ENCODE measurements around the gene GNAI3.

GNAI3 gene

DNA sequence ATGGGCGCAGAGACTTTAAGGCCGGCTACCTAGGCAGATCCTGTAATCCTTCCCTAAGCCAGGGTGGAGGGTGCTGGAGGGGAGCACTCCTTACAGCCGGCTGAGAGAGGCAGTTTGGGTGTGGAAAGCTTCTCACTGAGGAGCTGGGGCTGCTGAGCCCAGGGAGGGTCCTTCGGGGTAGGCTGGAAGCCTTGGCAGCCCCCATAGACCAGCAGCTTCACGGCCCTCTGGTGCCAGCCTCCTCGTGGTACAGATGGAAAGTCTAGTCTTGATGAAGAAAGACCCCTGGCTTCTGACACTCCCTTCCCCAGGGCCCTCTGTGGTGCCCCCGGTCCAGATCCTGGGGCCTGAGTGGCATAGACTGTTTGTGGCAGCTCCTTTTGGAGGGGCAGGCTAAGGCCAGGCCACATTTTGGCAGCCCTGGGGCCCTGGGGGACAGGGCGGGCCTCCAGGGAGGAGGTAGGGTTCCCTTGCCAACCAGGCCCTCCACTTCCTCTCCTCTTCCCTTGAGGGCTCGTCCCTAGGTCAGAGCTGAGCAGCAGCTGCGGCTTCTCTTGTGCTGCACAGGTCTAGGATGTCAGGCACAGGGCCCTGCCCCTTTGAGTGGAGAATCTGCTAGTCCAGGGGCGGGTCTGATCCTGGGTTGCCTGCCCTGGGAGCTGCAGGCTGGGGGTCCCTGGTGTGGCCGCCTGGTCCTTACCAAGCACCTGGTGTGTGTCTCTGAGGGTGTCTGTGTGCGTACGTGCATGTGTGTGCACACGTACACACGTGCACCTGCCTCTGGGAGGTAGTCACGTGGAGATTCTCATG is 76.0 kb downstream of the GNAI3 start:
- no peak for DNase-seq

DNA sequence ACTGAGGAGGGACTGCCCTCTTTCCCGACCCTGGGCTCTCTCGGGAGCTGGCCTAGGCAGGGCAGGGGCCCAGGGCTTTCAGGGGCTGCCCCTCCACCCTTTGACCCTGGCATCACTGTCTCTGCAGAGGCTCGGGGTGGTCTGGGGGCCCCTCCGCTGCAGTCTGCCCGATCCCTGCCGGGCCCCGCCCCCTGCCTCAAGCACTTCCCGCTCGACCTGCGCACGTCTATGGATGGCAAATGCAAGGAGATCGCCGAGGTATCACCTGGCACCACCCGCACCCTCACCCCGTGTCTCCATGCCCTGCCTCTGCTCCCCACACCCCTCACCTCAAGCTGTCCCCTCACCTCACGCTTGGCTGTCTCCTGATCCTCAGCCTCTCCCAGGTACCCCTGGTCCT is 76.8 kb downstream of the GNAI3 start:
- no peak for DNase-seq

DNA sequence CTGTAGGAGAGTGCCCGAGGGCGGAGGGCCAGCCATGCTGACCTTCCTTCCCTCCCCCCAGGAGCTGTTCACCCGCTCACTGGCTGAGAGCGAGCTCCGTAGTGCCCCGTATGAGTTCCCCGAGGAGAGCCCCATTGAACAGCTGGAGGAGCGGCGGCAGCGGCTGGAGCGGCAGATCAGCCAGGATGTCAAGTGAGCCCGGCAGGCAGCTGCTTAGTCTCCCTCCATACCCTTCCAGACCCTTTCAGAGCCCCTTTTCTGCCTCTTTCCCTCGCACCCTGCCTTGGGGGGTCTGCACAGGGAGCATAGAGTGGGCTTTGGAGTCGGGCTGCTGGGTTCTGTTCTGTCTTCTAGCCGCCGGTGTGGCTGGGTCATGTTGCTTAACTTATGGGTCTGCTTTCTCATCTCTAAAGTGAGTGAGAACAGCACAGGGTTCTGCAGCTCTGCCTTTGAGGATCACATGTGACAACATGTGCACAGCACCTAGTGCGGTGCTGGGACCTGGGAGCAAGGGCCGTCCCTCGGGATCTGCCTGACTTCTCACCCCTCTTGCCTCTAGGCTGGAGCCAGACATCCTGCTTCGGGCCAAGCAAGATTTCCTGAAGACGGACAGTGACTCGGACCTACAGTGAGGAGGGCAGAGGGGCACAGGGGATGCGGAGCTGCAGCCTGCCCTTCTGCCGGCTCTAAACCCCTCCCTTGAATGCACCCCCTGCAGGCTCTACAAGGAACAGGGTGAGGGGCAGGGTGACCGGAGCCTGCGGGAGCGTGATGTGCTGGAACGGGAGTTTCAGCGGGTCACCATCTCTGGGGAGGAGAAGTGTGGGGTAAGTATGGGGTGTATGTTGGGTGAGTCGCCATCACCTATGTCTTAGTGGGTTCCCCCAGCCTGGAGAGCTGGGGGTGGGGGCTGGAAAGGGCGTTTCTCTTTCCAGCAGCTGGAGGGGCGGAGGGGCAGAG is 77.5 kb downstream of the GNAI3 start:
- no peak for DNase-seq

DNA sequence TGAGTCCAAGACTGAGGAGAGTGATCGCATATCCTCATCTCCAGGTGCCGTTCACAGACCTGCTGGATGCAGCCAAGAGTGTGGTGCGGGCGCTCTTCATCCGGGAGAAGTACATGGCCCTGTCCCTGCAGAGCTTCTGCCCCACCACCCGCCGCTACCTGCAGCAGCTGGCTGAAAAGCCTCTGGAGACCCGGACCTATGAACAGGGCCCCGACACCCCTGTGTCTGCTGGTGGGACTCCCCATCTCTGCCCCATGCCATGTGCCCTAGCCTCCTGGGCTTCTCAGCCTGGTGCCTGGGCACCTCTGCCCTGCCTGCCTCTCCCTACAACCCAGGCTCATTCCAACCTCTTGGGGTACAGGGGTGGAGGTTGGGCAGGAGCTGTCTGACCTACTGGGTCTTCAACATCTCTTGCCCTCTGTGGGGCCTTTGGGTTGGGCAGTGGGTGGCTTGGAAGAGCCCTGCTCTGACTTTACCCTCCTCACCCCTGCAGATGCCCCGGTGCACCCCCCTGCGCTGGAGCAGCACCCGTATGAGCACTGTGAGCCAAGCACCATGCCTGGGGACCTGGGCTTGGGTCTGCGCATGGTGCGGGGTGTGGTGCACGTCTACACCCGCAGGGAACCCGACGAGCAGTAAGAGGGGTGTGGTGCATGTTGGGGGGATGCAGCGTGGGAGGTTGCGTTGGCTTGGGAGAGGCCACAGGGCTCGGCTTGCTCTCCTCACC is 78.4 kb downstream of the GNAI3 start:
- no peak for DNase-seq

DNA sequence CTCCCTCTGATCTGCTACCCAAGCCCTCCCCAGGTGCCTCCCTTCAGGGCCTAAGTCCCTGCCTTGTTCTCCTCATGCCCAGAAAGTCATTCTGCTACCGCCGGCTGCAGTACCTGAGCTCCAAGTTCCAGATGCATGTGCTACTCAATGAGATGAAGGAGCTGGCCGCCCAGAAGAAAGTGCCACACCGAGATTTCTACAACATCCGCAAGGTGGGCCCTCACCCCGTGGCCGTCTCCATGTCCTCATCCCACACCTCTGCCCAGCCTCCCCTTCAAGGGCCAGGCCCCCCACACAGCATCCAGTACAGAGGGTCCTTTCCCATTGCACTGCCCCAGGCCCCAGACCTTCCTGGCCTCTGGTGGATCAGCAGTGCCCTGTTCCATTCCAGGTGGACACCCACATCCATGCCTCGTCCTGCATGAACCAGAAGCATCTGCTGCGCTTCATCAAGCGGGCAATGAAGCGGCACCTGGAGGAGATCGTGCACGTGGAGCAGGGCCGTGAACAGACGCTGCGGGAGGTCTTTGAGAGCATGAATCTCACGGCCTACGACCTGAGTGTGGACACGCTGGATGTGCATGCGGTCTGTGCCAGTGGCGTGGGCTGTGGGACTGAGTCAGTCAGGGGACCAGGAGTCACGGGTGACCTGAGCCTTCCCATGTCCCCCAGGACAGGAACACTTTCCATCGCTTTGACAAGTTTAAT is 79.4 kb downstream of the GNAI3 start:
- no peak for DNase-seq

DNA sequence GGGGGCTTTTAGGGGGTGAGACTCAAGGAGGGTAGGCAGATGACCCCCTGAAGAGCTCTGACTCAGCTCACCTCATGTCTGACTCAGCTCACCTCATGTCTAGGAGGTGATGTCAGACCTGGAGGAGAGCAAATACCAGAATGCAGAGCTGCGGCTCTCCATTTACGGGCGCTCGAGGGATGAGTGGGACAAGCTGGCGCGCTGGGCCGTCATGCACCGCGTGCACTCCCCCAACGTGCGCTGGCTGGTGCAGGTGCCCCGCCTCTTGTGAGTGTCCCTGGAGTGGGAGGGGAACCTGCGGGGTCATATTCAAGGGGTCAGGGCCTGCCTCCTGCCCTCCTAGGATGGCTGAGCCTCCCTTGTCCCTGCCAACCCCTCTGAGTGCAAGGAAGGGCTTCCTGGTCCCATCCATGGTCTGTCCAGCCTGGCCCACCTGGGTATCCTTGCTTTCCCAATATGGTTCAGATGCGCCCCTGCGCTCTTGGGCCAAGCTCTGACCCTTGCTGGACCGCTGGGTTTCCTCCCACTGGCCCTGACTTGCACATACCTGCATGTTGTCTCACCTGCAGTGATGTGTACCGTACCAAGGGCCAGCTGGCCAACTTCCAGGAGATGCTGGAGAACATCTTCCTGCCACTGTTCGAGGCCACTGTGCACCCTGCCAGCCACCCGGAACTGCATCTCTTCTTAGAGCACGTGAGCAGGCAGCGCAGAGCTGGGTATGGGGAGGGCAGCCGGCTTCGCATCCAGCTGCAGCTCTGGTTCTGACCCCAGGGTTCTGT is 80.3 kb downstream of the GNAI3 start:
- DNase-seq, result no peak

DNA sequence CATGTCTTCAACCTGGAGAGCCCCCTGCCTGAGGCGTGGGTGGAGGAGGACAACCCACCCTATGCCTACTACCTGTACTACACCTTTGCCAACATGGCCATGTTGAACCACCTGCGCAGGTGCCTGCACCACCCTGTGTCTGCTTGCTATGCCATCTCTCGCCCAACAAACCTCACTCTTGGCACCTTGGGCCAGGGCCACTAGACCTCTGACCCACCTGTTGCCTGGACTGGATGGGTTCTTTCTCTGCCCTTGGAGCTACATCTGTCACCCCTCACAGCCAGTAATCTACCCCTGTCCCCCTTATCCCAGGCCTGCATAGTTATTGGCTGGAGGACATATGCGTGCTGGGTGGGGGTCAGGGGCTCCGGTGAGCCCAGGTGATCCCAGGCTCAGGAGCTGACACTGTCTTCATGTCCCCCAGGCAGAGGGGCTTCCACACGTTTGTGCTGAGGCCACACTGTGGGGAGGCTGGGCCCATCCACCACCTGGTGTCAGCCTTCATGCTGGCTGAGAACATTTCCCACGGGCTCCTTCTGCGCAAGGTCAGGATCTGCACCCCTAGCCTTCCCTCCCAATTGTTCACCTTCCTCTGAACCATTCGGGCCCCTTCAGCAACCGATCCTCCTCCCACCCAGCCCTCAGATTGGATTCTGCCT is 81.1 kb downstream of the GNAI3 start:
- no peak for DNase-seq

DNA sequence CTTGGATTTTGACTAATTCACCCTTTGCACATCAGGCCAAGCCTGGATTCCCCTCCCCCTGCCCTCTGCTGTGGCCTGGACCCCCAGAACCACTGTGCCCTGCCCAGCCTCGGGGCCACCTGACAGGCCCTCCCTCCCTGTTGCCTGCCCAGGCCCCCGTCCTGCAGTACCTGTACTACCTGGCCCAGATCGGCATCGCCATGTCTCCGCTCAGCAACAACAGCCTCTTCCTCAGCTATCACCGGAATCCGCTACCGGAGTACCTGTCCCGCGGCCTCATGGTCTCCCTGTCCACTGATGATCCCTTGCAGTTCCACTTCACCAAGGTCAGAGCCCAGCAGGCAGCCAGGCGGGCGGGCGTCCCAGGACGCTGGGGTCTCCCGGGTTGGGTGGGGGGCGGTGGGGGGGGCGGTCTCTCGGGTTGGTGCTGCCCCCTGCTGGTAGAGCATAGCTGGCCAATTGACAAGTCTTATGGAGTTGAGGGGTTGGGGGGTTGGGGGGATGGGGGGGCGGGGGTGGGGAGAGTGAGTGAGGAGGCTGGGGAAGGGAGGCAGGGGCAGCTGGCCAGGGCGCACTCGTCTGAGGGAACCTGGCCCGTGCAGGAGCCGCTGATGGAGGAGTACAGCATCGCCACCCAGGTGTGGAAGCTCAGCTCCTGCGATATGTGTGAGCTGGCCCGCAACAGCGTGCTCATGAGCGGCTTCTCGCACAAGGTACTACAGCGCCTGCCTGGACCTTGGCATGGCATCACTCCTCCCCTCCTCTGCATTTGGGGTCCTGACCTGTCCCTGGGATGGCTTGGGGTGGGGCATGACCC is 81.9 kb downstream of the GNAI3 start:
- DNase-seq, result no peak

DNA sequence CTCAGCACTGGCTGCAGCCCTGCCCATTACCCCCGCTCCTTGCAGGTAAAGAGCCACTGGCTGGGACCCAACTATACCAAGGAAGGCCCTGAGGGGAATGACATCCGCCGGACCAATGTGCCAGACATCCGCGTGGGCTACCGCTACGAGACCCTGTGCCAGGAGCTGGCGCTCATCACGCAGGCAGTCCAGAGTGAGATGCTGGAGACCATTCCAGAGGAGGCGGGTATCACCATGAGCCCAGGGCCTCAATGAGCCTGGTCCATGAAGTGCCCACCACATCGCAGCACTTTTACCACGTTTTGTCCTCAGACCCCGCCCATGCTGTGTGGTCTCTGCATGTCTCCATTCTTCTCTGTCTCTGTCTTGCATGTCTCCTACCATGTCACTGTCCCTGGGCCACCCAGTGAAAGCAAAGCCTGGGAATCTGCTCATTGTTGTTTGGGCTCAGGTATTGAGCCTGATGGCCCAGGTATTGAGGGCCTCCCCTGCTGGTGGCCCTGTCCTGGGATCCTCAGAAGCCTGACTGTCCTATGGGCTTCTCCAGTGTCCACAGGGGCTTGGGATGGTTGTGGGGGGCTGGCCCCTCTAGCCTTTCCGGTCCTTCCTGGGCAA is 82.6 kb downstream of the GNAI3 start:
- no peak for DNase-seq

DNA sequence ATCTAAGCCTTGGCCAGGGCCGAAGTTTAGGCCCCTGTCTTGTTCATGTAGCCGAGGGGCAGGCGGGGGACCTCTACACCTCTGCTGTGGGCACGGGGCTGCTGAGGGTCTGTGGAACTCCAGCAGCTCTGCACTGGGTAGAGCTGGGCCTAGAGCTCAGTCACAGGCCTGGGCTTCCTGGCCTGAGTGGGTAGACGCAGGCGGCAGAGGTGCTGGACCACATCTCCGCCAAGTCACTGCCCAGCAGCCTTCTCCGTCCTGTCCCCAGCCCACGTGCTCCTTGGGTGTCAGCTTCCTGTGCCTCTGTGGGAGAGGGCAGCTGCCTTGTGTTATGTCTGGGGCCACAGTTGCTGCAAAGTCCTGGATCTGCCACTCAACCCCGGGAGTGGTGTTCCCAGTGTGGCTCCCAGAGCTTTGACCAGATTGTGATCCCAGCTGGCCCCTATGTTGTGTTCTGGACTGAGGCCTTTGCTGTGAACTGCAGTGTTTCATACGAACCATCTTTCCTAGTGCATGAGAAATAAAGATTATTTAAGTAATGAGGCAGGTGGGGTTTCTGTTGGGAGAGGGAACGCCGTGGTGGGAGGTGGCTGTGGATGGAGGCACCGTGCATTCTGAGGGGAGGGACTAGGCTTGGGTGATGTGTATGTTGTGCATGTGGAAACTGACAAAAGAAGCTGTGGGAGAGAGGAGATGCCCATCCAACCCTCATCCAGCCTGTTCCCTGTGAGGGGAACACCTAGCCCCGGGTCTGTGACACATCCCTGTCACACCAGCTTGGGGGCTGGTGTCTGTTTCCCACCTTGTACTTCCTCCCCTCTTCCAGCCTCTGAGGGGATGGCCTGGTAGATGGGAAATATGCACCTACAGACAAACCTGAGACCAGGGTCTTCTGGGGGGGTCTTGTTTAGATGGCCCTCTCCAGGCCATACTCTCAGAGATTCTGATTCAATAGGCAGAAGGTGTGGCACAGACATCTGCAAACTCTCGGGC is 83.4 kb downstream of the GNAI3 start:
- no peak for DNase-seq

DNA sequence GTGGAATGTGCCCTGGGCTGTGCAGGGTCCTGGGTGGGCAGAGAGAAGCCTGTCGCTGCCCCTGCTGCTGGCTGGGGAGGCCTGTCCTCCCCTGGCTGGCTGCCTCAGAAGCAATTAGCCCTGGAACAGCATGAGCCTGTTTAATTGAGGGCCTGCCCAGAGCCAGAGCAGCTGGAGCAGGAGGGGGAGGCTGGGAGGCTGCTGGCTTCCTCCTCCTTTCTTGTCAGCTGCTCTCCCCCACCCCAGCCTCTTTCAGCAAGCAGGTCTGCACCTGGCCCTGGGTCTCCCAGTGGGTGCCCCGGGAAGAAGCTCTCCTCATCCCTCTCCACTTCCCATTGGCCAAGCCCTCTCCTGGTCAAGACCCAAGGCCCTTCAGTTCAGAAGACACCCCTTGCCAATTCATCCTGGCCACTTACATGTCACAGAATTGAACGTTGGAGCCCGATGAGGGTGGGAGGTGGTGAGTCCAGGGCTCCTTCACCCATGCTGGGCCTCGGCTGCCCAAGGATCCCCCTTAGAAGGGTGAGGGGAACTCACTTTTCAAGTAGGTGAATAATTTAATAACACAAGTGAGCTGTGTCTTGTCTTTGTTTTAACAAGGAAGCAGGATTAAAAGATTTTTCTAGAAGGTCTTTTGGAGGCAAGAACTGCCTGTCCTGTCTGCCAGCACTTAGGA is 84.4 kb downstream of the GNAI3 start:
- no peak for DNase-seq

DNA sequence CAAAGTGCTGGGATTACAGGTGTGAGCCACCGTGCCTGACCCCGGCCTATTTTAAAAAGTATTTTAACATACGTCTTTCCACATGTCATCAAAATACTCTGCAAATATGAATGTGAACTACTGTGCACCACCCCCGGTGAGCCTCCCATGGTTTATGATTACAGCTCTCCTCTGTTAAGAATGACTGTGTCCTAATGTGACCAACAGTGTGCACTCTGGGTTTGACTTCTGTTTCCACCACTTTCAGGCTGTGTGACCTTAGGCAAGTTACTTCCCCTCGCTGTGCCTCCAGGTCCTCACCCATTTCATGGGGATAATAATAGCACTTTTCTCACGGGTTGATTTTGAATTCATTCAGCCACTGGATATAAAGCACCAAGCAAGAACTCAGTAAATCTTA is 85.9 kb downstream of the GNAI3 start:
- peak; percentile 66 to 77 for DNase-seq

DNA sequence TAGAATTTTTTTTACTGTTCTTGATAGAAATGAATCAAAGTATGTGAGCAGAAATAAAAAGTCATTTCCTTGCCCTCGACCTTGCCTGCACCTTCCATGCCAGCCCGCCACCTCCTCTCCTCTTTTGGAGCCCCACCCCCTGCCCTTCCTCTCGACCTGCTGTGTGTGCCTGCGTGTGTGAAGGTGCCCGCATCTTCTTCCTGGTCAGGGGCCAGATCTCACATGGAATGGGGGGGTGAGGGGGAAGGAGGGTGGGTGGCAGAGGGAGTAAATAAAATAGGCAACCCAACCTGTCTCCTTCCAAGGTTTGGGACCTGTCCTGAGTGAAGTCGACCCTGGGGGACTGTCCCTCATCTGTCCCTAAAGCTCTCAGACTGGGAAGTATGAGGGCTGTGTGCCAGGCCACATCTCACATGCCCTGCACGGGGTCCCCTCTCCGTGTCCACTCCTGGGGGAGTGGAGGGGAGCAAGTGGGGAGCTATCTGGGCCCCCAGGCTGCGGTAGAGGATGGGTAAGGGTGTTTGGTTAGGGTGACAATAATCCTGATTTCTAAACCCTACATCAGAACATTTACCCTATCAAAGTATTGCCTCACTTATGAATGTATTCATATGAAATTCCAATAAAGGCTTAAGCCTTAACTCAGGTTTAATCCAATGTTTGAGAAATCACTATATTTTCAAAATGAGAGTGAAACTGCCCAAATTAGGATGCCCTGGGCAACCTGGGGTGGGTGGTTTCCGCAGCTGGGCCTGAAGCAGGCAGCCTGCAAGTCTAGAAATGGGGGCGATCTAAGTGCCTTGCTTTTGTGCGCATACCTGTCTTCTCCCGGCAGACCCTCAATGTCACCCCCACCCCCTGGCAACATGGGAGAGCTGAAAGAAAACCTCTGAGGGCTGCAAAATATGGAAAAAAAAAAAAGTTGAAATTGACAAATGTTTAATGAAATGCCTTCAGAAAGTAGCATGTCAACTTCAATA is 86.6 kb downstream of the GNAI3 start:
- DNase-seq, result no peak

DNA sequence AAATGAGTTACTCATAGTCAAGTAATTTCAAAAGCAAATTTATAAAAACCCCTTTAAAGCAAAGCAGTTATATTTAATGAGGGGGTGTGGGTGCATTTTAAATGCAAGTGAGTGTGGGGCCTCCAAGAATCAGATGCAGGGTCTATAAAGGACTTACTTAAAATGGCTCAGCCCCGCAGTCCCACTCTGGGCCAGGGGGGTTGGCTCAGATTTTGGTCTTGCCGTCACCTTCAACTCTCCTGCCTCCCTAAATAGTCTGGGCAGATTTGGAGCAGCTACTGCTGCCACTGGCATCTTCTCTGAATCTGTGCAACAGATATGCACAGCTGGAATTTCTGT is 87.4 kb downstream of the GNAI3 start:
- DNase-seq, result no peak

DNA sequence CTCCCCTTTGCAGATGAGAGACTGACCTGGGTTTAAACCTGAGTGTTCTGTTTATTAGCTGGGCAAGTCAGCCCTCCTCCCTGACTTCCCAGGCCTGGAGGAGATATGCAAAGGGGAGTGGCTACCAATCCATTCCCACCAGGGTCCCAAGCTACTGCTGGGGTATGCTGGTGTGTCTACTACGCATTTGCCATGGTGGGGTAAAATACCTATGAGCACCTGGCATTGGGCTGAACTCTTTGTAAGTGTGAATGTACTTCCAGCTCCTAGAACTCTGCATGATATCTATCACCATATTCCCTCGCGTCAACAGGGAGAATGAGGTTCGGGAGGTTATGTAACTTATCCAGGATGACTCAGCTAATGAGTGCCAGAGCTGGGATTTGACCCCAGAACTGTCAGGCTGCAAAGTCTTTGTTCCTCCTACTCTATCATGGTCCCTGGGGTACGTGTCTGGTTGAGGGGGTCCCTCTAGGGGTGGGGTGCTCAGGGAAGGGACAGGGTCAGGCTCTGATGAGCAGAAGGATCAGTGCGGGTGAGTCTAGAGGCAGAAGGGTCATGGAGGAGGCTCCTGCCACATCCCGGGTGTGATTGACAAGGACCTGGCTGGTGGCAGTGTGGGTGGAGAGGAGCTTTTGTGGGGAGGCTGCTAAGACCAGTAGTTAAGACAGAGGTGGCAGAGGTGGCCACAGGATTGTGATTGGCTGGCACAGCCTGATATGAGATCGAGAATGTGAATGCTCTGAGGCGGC is 88.0 kb downstream of the GNAI3 start:
- peak; percentile 38 to 51 for DNase-seq

DNA sequence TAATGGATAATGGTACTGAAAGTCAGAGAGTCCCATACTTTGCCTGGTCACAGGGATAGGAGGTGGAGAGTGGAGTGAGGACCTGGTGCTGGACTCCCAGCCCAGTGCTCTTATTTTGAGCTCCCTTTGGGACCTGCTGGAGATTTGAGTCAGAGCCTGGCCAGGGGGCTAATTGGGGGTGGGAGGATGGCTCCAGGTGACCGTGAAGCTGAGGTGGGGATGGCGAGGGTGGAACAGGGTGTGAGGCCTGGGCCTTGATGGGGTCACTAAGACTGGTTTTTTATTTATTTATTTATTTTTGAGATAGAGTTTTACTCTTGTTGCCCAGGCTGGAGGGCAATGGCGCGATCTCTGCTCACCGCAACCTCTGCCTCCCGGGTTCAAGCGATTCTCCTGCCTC is 89.0 kb downstream of the GNAI3 start:
- no peak for DNase-seq

Measured in inflammatory macrophage (primary cell).